ENCODE results near the gene TBC1D32. TPM values are rescaled to one million over a fixed set of nuclear protein-coding genes. Genes with fewer than 3 reads are reported as not detected.

The TBC1D32 gene
- polyA plus RNA-seq, 1 of the 3 experiments (the other 2 are of a cell fraction) = 2.3 TPM

DNA sequence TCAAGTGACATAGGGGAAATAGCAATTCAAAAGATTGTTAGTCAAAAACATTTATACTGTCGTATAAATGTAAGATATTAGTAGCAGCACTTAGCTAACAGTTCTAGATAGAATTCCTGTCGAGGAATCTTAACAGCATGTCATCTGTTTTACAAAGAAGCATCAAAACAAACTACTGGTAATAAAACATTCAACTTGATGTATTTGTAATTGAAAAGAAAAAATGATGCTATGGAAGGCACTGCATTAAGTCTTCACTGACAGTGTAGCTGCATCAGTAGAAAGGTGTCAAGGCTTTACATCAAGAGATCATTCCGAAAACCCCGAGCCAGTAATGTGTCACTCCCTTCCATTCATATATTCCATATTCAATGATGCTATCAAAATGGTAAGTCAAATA lies 223.5 kb downstream of the TBC1D32 start:
- H3K9ac ChIP-seq = no peak overlapping the region
- no peak overlapping the region for H2AFZ ChIP-seq (ENCODE audit: low read depth)
- TF ChIP-seq FOSL2 (IDR thresholded peaks at IDR 0.05; ENCODE audit: borderline replicate concordance, low read depth) (no peak), EZH2phosphoT487 (IDR thresholded peaks at IDR 0.05; ENCODE audit: borderline replicate concordance, low read depth) (no peak), GABPA (IDR thresholded peaks at IDR 0.05; ENCODE audit: low read depth) (no peak), RXRA (IDR thresholded peaks at IDR 0.05; ENCODE audit: borderline replicate concordance, low read depth) (no peak), RAD21 (IDR thresholded peaks at IDR 0.05; ENCODE audit: low read length) (no peak), REST (IDR thresholded peaks at IDR 0.05; ENCODE audit: low read depth, low read length) (no peak), SMC3 (IDR thresholded peaks at IDR 0.05; ENCODE audit: low read depth, low read length) (no peak), CHD2 (IDR thresholded peaks at IDR 0.05; ENCODE audit: low read length, partially characterized antibody) (no peak), GATA2 (CRISPR knock-in tag; IDR thresholded peaks at IDR 0.05) (no peak), ELF1 (IDR thresholded peaks at IDR 0.05) (no peak), TEAD4 (IDR thresholded peaks at IDR 0.05; ENCODE audit: borderline replicate concordance, insufficient read depth) (no peak), TAF1 (IDR thresholded peaks at IDR 0.05; ENCODE audit: borderline replicate concordance, low read depth, low read length) (no peak), USF1 (IDR thresholded peaks at IDR 0.05; ENCODE audit: borderline replicate concordance, low read depth) (no peak), MEF2A (IDR thresholded peaks at IDR 0.05; ENCODE audit: borderline replicate concordance, low read depth) (no peak), NFIC (IDR thresholded peaks at IDR 0.05; ENCODE audit: borderline replicate concordance) (no peak), YY1 (IDR thresholded peaks at IDR 0.05; ENCODE audit: low read depth) (no peak), SIN3A (IDR thresholded peaks at IDR 0.05; ENCODE audit: borderline replicate concordance, low read depth, low read length) (no peak)
- TF ChIP-seq, protein P1, sequence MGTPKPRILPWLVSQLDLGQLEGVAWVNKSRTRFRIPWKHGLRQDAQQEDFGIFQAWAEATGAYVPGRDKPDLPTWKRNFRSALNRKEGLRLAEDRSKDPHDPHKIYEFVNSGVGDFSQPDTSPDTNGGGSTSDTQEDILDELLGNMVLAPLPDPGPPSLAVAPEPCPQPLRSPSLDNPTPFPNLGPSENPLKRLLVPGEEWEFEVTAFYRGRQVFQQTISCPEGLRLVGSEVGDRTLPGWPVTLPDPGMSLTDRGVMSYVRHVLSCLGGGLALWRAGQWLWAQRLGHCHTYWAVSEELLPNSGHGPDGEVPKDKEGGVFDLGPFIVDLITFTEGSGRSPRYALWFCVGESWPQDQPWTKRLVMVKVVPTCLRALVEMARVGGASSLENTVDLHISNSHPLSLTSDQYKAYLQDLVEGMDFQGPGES (IDR thresholded peaks at IDR 0.05; ENCODE audit: low read depth, low read length) = no peak
- TF ChIP-seq, protein P2, sequence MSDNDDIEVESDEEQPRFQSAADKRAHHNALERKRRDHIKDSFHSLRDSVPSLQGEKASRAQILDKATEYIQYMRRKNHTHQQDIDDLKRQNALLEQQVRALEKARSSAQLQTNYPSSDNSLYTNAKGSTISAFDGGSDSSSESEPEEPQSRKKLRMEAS (IDR thresholded peaks at IDR 0.05; ENCODE audit: low read depth) = no peak
- no peaks in the 10 kb centered on the region for H3K9me2 ChIP-seq
- no peaks in the 10 kb centered on the region; the same call in 1 of the 2 replicates for H3K79me2 ChIP-seq (ENCODE audit: insufficient read depth)
- no peaks in the 10 kb centered on the region for H3K36me3 ChIP-seq (replicated peaks in 1 of 2; ENCODE audit: control insufficient read depth in 1 of 2, insufficient read depth in 2 of 2, low read length in 1 of 2)
- ChIA-PET POLR2A (no interaction called here), CTCF (no interaction called here)
- WGBS (ENCODE audit: low lambda C conversion rate) = 89% methylated on average over 4 of the region's 4 CpGs
- H3K27ac ChIP-seq (ENCODE audit: low read depth in 2 of 2, low read length in 1 of 2) = no peak overlapping the region
- no peak overlapping the region for H3K4me3 ChIP-seq (ENCODE audit: low read depth in 2 of 2, low read length in 1 of 2)
- no peak for DNase-seq
- no peaks in the 10 kb centered on the region for H3K4me1 ChIP-seq (ENCODE audit: control insufficient read depth in 1 of 2, insufficient read depth in 2 of 2, low read depth in 1 of 2, low read length in 1 of 2)
- H3F3A ChIP-seq (replicated peaks; ENCODE audit: insufficient read depth) = no peaks in the 10 kb centered on the region
- H3K9me3 ChIP-seq = no peaks in the 10 kb centered on the region
- no peaks in the 10 kb centered on the region for H3K27me3 ChIP-seq (ENCODE audit: insufficient read depth)
- H3K4me2 ChIP-seq = no peak overlapping the region
- H4K20me1 ChIP-seq (ENCODE audit: insufficient read depth) = no peaks in the 10 kb centered on the region
